8988T (cell line): Measurements from ENCODE around the gene EXO5.
A peak's percentile ranks its signal among the peaks of the same experiment; 100 is the strongest.
"Not testable (repeated sequence)": the region's sequence is repeated elsewhere in the genome, so short reads cannot be mapped to it uniquely, and the experiment has no call there.

ENCODE experiments used
- DNase-seq: peaks from one replicate; pipeline ENCODE4 v3.0.0; 2011

EXO5 gene, protein sequence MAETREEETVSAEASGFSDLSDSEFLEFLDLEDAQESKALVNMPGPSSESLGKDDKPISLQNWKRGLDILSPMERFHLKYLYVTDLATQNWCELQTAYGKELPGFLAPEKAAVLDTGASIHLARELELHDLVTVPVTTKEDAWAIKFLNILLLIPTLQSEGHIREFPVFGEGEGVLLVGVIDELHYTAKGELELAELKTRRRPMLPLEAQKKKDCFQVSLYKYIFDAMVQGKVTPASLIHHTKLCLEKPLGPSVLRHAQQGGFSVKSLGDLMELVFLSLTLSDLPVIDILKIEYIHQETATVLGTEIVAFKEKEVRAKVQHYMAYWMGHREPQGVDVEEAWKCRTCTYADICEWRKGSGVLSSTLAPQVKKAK

GRCh38 chr1:40508375-40509341 is at the start of gene EXO5:
Gene EXO5 (plus strand): TSS chr1:40508767. CDS start chr1:40514545, 5,778 bp downstream.
- peak; percentile 17 for DNase-seq

DNA sequence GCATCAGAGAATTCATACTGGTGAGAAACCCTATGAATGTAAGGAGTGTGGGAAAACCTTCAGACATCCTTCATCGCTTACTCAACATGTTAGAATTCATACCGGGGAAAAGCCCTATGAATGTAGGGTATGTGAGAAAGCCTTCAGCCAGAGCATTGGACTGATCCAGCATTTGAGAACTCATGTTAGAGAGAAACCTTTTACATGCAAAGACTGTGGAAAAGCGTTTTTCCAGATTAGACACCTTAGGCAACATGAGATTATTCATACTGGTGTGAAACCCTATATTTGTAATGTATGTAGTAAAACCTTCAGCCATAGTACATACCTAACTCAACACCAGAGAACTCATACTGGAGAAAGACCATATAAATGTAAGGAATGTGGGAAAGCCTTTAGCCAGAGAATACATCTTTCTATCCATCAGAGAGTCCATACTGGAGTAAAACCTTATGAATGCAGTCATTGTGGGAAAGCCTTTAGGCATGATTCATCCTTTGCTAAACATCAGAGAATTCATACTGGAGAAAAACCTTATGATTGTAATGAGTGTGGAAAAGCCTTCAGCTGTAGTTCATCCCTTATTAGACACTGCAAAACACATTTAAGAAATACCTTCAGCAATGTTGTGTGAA is 45.5 kb upstream of the EXO5 start:
- DNase-seq = no peak

DNA sequence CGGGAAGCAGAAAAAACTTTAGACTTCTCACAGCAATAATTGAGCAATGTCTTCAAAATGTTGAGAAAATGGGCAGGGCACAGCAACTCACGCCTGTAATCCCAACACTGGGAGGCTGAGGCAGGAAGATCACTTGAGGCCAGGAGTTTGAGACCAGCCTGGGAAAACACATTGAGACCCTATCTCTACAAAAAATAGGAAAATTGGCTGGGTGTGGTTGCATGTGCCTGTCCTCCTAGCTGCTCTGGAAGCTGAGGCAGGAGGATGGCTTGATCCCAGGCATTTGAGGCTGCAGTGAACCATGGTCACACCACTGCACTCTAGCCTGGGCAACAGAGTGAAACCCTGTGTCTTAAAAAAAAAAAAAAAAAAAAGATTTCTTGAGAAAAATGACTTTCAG is 39.2 kb upstream of the EXO5 start:
- no peak for DNase-seq

DNA sequence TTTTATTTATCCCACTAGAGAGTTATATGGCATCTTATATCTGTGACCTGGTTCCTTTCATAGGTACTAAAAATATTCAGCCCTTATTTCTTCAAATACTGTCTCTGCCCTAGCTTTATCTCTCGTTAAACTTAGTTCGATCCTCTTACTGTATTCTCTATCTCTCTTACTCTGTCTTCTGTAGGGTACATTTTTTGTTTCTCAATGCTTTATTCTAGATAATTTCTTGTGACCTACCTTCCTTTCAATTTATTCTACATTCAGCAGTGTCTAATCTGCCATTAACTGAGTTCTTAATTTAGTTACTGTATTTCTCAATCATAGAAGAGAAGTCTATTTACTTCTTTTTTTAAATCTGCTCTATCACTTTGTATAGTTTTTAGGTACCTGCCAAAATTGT is 33.3 kb upstream of the EXO5 start:
- DNase-seq = no peak

DNA sequence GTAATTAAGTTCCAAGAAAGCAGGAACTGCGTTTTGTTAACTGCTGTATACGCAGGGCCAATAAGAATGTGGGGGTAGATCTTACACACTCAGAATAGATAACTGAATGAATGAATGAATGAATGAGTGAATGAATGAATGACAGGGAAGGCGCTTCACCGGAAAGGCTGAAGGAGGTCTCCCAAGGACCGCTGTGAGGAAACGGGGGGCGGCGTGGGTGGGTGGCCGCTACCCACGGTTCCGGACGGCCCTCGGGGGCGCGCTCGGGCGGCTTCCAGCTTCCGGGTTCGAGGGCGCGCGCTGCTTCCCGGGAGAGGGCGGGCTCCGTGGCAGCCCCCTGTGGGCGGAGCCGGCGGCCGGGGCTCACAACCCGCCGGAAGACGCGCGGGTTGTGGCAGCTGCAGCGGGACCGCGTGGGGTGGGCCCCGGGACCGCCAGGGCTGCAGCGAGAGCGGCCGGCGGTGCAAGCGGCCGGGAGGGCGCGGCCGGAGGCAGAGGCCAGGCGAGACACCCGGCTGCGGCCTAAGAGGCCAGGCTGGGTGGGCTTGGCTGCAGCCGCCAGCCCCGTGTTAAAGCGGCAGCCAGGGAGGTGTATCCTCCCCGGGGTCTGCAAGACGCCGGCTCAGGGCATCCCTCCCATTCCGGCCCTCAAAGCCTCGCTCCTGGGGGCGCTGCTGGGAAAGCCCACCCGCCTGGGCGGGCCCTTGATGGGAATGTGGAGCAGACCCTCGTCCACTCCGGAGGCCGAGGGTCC is 31.5 kb upstream of the EXO5 start, which contains the start of gene ZFP69:
ZFP69 (plus strand) TSS at position 367 of the 754 bp plus-strand sequence. CDS start 2,072 bp downstream, outside the sequence.
- DNase-seq = peak; percentile 48

DNA sequence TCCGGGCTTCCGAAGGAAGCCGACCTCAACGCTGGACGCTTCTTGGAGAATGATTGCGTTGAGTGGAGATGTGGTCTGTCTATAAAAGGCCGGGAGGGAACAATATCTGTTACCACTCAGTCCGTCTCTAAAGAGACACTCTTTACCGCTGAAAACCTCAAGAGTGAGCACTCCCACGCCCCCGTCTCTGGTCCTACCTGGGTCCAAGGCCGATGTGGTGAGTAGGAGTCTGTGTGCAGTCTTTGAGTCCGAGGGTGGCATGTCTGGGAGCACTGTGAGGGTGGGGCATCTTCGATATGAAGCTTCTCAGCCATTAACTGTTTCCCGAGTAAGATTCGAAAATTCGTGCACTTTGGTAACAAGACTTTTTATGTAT is 30.9 kb upstream of the EXO5 start:
- no peak for DNase-seq

DNA sequence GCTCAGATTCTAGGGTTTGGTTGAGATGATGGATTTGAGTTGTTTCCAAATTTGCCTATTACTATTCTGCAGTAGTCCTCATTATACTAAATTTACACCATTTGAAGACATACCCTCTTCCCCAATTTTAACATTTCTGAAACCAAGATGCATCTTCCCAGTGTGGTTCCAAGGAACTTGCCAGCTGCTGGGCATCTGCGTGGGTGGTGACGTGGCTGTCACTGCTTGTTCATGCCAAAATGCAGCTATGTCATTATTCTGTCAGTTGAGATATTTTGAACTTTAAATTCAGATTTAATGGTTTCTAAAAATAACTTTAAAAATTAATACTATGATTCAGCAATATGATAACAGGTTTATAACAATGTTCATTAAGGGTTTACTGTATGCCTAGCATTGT is 30.3 kb upstream of the EXO5 start:
- no peak for DNase-seq

- no peak for DNase-seq
These were observed 29.4 kb upstream of the EXO5 start for GRCh38 chr1:40479156-40479555.

DNA sequence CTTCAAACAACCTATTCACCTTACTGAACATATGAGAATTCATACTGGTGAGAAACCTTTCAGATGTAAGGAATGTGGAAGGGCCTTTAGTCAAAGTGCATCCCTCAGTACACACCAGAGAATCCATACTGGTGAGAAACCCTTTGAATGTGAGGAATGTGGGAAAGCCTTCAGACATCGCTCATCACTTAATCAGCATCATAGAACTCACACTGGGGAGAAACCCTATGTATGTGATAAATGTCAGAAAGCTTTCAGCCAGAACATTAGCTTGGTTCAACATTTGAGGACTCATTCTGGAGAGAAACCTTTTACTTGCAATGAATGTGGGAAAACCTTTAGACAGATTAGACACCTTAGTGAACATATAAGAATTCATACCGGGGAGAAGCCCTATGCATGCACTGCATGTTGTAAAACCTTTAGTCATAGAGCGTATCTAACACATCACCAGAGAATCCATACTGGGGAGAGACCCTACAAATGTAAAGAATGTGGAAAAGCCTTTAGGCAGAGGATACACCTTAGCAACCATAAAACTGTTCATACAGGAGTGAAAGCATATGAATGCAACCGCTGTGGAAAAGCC is 13.2 kb upstream of the EXO5 start:
- DNase-seq = no peak

DNA sequence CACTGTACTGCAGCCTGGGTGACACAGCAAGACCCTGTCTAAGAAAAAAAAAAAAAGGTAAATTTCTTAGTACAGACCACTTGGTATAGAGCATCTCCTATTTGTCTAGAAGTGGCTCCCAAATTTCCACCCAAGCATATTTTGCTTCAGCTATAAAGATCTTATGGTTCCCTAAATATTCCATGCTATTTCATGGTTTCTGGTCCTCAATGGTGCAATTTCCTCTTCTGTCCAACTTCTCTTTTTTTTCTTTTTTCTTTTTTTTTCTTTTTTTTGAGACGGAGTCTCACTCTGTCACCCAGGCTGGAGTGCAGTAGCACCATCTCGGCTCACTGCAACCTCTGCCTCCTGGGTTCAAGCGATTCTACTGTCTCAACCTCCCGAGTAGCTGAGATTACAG is 5.9 kb upstream of the EXO5 start:
- not testable (repeated sequence) for DNase-seq

- no peak for DNase-seq
These were observed 594 bp upstream of the EXO5 start for GRCh38 chr1:40507973-40508372.

GRCh38 chr1:40519517-40519916 is 10.9 kb downstream of the EXO5 start:
- no peak for DNase-seq

DNA sequence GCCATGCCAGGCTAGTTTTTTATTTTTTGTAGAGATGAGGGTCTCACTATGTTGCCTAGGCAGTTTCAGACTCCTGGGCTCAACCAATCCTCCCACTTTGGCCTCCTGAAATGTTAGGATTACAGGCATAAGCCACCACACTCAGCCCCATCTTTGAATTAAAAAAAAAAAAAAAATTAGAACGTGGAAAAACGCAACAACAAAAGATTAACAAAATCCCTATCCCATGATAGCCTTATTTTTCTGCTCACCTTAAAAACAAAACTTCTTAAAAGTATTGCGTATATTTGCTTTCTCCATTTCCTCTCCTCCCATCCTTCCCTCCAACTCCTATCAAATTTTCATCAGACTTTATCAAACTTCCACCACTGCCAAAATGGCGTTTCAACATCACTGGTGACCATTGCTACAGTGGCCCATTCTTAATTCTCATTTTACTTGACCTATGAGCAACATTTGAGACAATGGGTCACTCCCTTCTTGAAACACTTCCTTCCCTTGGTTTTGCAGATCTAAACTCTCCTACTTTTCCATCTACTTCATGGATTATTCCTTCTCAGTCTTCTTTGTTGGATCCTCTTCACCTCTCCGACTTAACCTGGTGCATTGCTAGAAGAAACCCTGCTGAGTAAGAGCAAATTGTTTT is 22.3 kb downstream of the EXO5 start:
- DNase-seq = no peak

GRCh38 chr1:40531381-40532061 is 23.0 kb downstream of the EXO5 start, which contains the start of gene ZNF684:
Gene ZNF684 (plus strand): TSS chr1:40531637. CDS start chr1:40533167, 1,530 bp downstream.
- DNase-seq = peak; percentile 43

DNA sequence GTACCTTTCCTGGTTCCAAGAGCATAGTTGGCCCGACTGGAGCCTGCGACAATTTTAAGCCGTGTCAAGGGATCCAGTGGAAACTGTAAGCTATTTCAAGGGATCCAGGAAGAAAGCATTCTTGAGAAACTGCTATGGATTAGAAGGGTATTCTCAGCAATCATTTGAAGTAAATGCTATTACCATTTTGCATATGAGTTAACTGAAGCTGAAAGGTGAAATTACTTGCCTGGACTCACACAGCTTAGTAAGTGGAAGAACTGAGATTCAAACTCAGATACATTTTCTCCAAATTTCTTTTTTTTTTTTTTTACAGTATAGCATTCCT is 23.5 kb downstream of the EXO5 start:
- DNase-seq = no peak

DNA sequence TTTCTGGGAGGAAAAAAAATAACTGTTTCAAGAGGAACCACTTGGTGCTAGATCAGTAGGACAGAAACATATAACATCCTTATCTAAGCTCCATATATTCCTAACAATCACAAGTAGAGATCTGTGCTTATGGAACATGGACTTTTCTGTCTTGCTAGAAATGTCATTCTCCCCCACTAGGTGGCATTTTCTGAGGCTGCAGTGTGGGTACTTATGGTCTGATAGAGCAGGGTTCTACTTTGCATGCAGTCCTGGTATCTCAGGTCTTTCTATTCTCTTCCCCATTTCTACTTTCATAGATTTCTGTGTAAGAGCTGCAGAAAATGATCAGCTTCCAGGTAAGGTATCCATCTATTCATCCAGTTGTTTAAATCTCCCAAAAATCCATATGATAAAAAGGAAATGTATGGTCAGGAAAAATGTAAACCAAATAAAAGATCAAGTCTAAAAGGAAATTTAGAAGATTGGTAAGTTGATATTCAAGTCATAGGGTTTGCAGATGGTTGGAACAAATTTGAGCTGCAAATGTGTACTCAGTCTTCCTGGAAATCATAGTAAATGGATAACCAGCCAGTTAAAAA is 24.4 kb downstream of the EXO5 start:
- peak; percentile 20 for DNase-seq

GRCh38 chr1:40534589-40534988 is 26.0 kb downstream of the EXO5 start:
- no peak for DNase-seq

DNA sequence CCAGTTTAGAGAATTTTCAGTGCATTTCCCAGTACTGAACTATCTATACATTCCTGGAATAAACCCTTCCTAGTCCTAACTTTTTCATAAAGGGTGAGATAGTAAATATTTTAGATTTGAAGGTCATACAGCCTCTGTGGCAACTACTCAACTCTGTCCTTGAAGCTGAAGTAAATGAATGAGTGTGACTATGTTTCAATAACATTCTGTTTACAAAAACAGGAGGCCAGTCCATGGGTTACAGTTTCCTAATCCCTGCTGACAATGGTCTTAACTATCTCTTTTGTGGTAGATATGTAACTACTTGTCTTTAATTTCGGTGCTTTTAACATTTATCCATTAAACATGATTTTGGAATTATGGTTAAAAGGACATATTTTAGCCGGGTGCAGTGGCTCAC is 27.2 kb downstream of the EXO5 start:
- DNase-seq = no peak

- no peak for DNase-seq
These were observed 30.8 kb downstream of the EXO5 start for GRCh38 chr1:40539338-40539737.

DNA sequence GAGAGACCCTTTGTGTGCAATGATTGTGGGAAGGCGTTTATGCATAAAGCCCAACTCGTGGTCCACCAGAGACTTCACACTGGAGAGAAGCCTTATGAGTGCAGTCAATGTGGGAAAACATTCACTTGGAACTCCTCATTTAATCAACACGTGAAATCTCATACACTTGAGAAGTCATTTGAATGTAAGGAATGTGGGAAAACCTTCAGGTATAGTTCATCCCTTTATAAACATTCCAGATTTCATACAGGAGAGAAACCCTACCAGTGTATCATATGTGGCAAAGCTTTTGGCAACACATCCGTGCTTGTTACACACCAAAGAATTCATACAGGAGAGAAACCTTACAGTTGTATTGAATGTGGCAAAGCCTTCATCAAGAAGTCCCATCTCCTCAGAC is 38.4 kb downstream of the EXO5 start:
- no peak for DNase-seq

DNA sequence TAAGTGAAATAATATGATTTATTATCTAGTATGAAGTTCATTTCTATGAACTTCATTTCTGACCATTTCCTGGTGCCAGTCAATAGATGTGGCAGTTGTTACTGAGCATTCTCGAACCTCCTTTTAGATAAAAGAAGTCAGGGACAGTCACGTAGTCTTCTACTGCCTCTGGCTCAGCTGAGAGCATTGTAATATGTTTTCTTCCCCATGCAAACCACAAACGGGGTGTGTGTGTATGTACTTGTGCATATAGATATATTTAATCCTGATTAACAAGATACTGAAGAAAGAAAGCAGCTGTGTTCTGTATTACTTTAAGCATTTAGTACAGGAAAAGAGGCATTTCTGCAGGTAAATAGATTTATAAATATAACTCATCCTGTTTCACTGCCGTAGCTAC is 44.5 kb downstream of the EXO5 start:
- no peak for DNase-seq
